ENCODE measurements around the gene NPIPB4.
"Not testable (repeated sequence)": the region's sequence is repeated elsewhere in the genome, so short reads cannot be mapped to it uniquely, and the experiment has no call there.

NPIPB4 gene

GRCh38 chr16:21857656-21858055, at the start of gene NPIPB4:
TSS of gene NPIPB4 (minus strand) at chr16:21857756. CDS start at chr16:21857378, 378 bp downstream.
- DNase-seq; in situ Hi-C loops (cut with MboI; ENCODE audit: low pct_unique_long_range_greater_than_20kb, low sequenced_read_pairs): not testable (repeated sequence)

- in situ Hi-C loops (cut with MboI; ENCODE audit: low pct_unique_long_range_greater_than_20kb, low sequenced_read_pairs) = not testable (repeated sequence)
Measured at GRCh38 chr16:21898998-21899397, 41.4 kb upstream of the NPIPB4 start.

GRCh38 chr16:21881988-21882387, 24.4 kb upstream of the NPIPB4 start:
- DNase-seq; in situ Hi-C loops (cut with MboI; ENCODE audit: low pct_unique_long_range_greater_than_20kb, low sequenced_read_pairs): not testable (repeated sequence)

More at GRCh38 chr16:21898998-21899397, 41.4 kb upstream of the NPIPB4 start:
- DNase-seq = not testable (repeated sequence)

GRCh38 chr16:21837186-21837585, 20.4 kb downstream of the NPIPB4 start:
- in situ Hi-C loops (cut with MboI; ENCODE audit: low pct_unique_long_range_greater_than_20kb, low sequenced_read_pairs); DNase-seq: not testable (repeated sequence)

- in situ Hi-C loops (cut with MboI; ENCODE audit: low pct_unique_long_range_greater_than_20kb, low sequenced_read_pairs); DNase-seq: not testable (repeated sequence)
Measured at GRCh38 chr16:21836334-21836733, 21.2 kb downstream of the NPIPB4 start.

- DNase-seq; in situ Hi-C loops (cut with MboI; ENCODE audit: low pct_unique_long_range_greater_than_20kb, low sequenced_read_pairs): not testable (repeated sequence)
Measured at GRCh38 chr16:21835747-21836146, 21.8 kb downstream of the NPIPB4 start.

GRCh38 chr16:21834211-21834610, 23.3 kb downstream of the NPIPB4 start:
- in situ Hi-C loops (cut with MboI; ENCODE audit: low pct_unique_long_range_greater_than_20kb, low sequenced_read_pairs); DNase-seq: not testable (repeated sequence)

GRCh38 chr16:21829929-21830328, 27.6 kb downstream of the NPIPB4 start:
- in situ Hi-C loops (cut with MboI; ENCODE audit: low pct_unique_long_range_greater_than_20kb, low sequenced_read_pairs); DNase-seq: not testable (repeated sequence)

GRCh38 chr16:21826067-21826706, 31.4 kb downstream of the NPIPB4 start:
- DNase-seq; in situ Hi-C loops (cut with MboI; ENCODE audit: low pct_unique_long_range_greater_than_20kb, low sequenced_read_pairs): not testable (repeated sequence)

GRCh38 chr16:21825526-21825925, 32.0 kb downstream of the NPIPB4 start:
- in situ Hi-C loops (cut with MboI; ENCODE audit: low pct_unique_long_range_greater_than_20kb, low sequenced_read_pairs); DNase-seq: not testable (repeated sequence)

GRCh38 chr16:21823258-21823657, 34.3 kb downstream of the NPIPB4 start:
- DNase-seq; in situ Hi-C loops (cut with MboI; ENCODE audit: low pct_unique_long_range_greater_than_20kb, low sequenced_read_pairs): not testable (repeated sequence)

GRCh38 chr16:21820908-21821465, 36.6 kb downstream of the NPIPB4 start:
- in situ Hi-C loops (cut with MboI; ENCODE audit: low pct_unique_long_range_greater_than_20kb, low sequenced_read_pairs); DNase-seq: not testable (repeated sequence)

GRCh38 chr16:21820028-21820907, 37.3 kb downstream of the NPIPB4 start:
- peak; percentile 88 for DNase-seq
- in situ Hi-C loops (cut with MboI; ENCODE audit: low pct_unique_long_range_greater_than_20kb, low sequenced_read_pairs) = not testable (repeated sequence)

GRCh38 chr16:21819617-21820016, 37.9 kb downstream of the NPIPB4 start:
- in situ Hi-C loops (cut with MboI; ENCODE audit: low pct_unique_long_range_greater_than_20kb, low sequenced_read_pairs) = not testable (repeated sequence)

GRCh38 chr16:21817012-21817411, 40.5 kb downstream of the NPIPB4 start:
- in situ Hi-C loops (cut with MboI; ENCODE audit: low pct_unique_long_range_greater_than_20kb, low sequenced_read_pairs); DNase-seq: not testable (repeated sequence)

More at GRCh38 chr16:21819617-21820016, 37.9 kb downstream of the NPIPB4 start:
- DNase-seq = not testable (repeated sequence)

GRCh38 chr16:21815694-21816093, 41.9 kb downstream of the NPIPB4 start:
- not testable (repeated sequence) for DNase-seq

GRCh38 chr16:21802375-21802663, 55.2 kb downstream of the NPIPB4 start:
- in situ Hi-C loops (cut with MboI; ENCODE audit: low pct_unique_long_range_greater_than_20kb, low sequenced_read_pairs); DNase-seq: not testable (repeated sequence)

More at GRCh38 chr16:21815694-21816093, 41.9 kb downstream of the NPIPB4 start:
- in situ Hi-C loops (cut with MboI; ENCODE audit: low pct_unique_long_range_greater_than_20kb, low sequenced_read_pairs) = not testable (repeated sequence)

GRCh38 chr16:21801538-21802374, 55.8 kb downstream of the NPIPB4 start:
- peak; percentile 28 for DNase-seq
- in situ Hi-C loops (cut with MboI; ENCODE audit: low pct_unique_long_range_greater_than_20kb, low sequenced_read_pairs) = not testable (repeated sequence)

- DNase-seq; in situ Hi-C loops (cut with MboI; ENCODE audit: low pct_unique_long_range_greater_than_20kb, low sequenced_read_pairs): not testable (repeated sequence)
Measured at GRCh38 chr16:21798601-21799000, 59.0 kb downstream of the NPIPB4 start.

Measured in KBM-7 (cell line).